GM21367 (cell line): ENCODE results near the gene RTP5.
"Not testable (repeated sequence)": the region's sequence is repeated elsewhere in the genome, so short reads cannot be mapped to it uniquely, and the experiment has no call there.

Experiments
- ATAC-seq: cut with Tn5 transposase; IDR thresholded peaks from one replicate; pipeline ENCODE4 v1.9.1; 2021; ENCODE audit not compliant: unreplicated experiment

The RTP5 gene

GRCh38 chr2:241913703-241914102, 44.2 kb downstream of the RTP5 start:
- no peak for ATAC-seq

DNA sequence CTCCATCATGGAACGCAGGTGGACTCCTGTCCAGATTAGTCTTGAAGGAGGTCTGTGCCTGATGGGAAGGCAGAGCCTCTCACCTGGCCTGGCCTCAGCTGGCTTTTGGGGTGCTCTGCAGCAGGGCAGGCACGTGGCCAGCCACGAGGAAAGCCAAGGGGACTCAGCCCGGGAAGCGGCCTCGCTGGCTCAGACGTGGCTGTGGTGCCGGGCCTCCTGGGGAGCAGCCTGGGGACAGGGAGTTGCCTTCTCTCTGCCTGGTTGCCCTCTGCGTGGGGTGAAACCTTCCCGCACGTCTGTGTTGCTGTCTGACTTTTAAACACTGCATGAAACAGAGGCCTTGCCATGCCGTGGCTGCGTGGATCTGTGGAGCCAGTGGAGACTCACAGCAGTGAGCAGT, 45.0 kb downstream of the RTP5 start:
- no peak for ATAC-seq

- ATAC-seq: not testable (repeated sequence)
These were observed 52.1 kb downstream of the RTP5 start for GRCh38 chr2:241921631-241922030.

GRCh38 chr2:241922411-241922810, 52.9 kb downstream of the RTP5 start:
- ATAC-seq: no peak

- not testable (repeated sequence) for ATAC-seq
These were observed 53.5 kb downstream of the RTP5 start for GRCh38 chr2:241922816-241923601.
